ENCODE data around the gene CYYR1. TPM values are rescaled to one million over a fixed set of nuclear protein-coding genes. Genes with fewer than 3 reads are reported as not detected.
A peak's percentile ranks its signal among the peaks of the same experiment; 100 is the strongest.

Gene CYYR1
- total RNA-seq, 1 donor = not detected

- Histone ChIP-seq H2AFZ (ENCODE audit: low read length) (no peak overlapping the region), H3K4me1 (ENCODE audit: insufficient read depth, low read length) (no peaks in the 10 kb centered on the region), H3K4me3 (ENCODE audit: insufficient read depth, low read length) (no peak overlapping the region), H3K79me2 (ENCODE audit: insufficient read depth, low read length) (no peaks in the 10 kb centered on the region), H3K27ac (ENCODE audit: low read depth, low read length) (no peak overlapping the region), H3K27me3 (ENCODE audit: insufficient read depth, low read length) (no peaks in the 10 kb centered on the region), H3K9me3 (ENCODE audit: low read depth, low read length) (no peaks in the 10 kb centered on the region), H3K4me2 (ENCODE audit: insufficient read depth, low read length) (no peak overlapping the region), H4K20me1 (ENCODE audit: insufficient read depth, low read length) (no peaks in the 10 kb centered on the region), H3K36me3 (ENCODE audit: insufficient read depth, low read length) (no peaks in the 10 kb centered on the region)
- no peak for TF ChIP-seq CTCF (IDR thresholded peaks at IDR 0.05; ENCODE audit: extremely low read depth, low read depth, low read length)
- DNase-seq (ENCODE audit: insufficient read length, low spot score, missing footprints) = no peak
Measured at GRCh38 chr21:26513212-26513611, 59.9 kb downstream of the CYYR1 start.

GRCh38 chr21:26512664-26513063, 60.4 kb downstream of the CYYR1 start:
- no peak overlapping the region for H3K4me3 ChIP-seq (ENCODE audit: insufficient read depth, low read length)
- H4K20me1 ChIP-seq (ENCODE audit: insufficient read depth, low read length) = no peaks in the 10 kb centered on the region
- no peaks in the 10 kb centered on the region for H3K27me3 ChIP-seq (ENCODE audit: insufficient read depth, low read length)
- no peak overlapping the region for H3K27ac ChIP-seq (ENCODE audit: low read depth, low read length)
- no peaks in the 10 kb centered on the region for H3K79me2 ChIP-seq (ENCODE audit: insufficient read depth, low read length)
- no peak overlapping the region for H2AFZ ChIP-seq (ENCODE audit: low read length)
- no peaks in the 10 kb centered on the region for H3K36me3 ChIP-seq (ENCODE audit: insufficient read depth, low read length)
- no peaks in the 10 kb centered on the region for H3K9me3 ChIP-seq (ENCODE audit: low read depth, low read length)
- no peak overlapping the region for H3K4me2 ChIP-seq (ENCODE audit: insufficient read depth, low read length)
- TF ChIP-seq CTCF (IDR thresholded peaks at IDR 0.05; ENCODE audit: extremely low read depth, low read depth, low read length) = no peak
- DNase-seq (ENCODE audit: insufficient read length, low spot score, missing footprints) = no peak
- H3K4me1 ChIP-seq (ENCODE audit: insufficient read depth, low read length) = no peaks in the 10 kb centered on the region

- Histone ChIP-seq H3K36me3 (ENCODE audit: insufficient read depth, low read length) (no peaks in the 10 kb centered on the region), H3K4me1 (ENCODE audit: insufficient read depth, low read length) (no peaks in the 10 kb centered on the region), H3K79me2 (ENCODE audit: insufficient read depth, low read length) (no peaks in the 10 kb centered on the region), H3K27me3 (ENCODE audit: insufficient read depth, low read length) (no peaks in the 10 kb centered on the region), H3K4me2 (ENCODE audit: insufficient read depth, low read length) (no peak overlapping the region), H3K9me3 (ENCODE audit: low read depth, low read length) (no peaks in the 10 kb centered on the region), H3K27ac (ENCODE audit: low read depth, low read length) (no peak overlapping the region), H2AFZ (ENCODE audit: low read length) (no peak overlapping the region), H3K4me3 (ENCODE audit: insufficient read depth, low read length) (no peak overlapping the region), H4K20me1 (ENCODE audit: insufficient read depth, low read length) (no peaks in the 10 kb centered on the region)
- TF ChIP-seq CTCF (IDR thresholded peaks at IDR 0.05; ENCODE audit: extremely low read depth, low read depth, low read length) = no peak
- DNase-seq (ENCODE audit: insufficient read length, low spot score, missing footprints) = no peak
Measured at GRCh38 chr21:26508903-26509302, 64.2 kb downstream of the CYYR1 start.

- no peaks in the 10 kb centered on the region for H3K36me3 ChIP-seq (ENCODE audit: insufficient read depth, low read length)
Measured at GRCh38 chr21:26506956-26507355, 66.1 kb downstream of the CYYR1 start.

More at GRCh38 chr21:26506956-26507355, 66.1 kb downstream of the CYYR1 start:
- Histone ChIP-seq H4K20me1 (ENCODE audit: insufficient read depth, low read length) (no peaks in the 10 kb centered on the region), H3K27ac (ENCODE audit: low read depth, low read length) (no peak overlapping the region), H3K9me3 (ENCODE audit: low read depth, low read length) (no peaks in the 10 kb centered on the region), H3K79me2 (ENCODE audit: insufficient read depth, low read length) (no peaks in the 10 kb centered on the region), H2AFZ (ENCODE audit: low read length) (no peak overlapping the region), H3K4me1 (ENCODE audit: insufficient read depth, low read length) (no peaks in the 10 kb centered on the region), H3K4me2 (ENCODE audit: insufficient read depth, low read length) (no peak overlapping the region), H3K4me3 (ENCODE audit: insufficient read depth, low read length) (no peak overlapping the region), H3K27me3 (ENCODE audit: insufficient read depth, low read length) (no peaks in the 10 kb centered on the region)
- no peak for TF ChIP-seq CTCF (IDR thresholded peaks at IDR 0.05; ENCODE audit: extremely low read depth, low read depth, low read length)
- DNase-seq (ENCODE audit: insufficient read length, low spot score, missing footprints) = peak; percentile 68
